HG03571 (cell line): ENCODE results near the gene TLE3.

Source experiments
- ATAC-seq: cut with Tn5 transposase; IDR thresholded peaks from one replicate; pipeline ENCODE4 v1.9.1; 2021; ENCODE audit not compliant: unreplicated experiment

Gene TLE3

DNA sequence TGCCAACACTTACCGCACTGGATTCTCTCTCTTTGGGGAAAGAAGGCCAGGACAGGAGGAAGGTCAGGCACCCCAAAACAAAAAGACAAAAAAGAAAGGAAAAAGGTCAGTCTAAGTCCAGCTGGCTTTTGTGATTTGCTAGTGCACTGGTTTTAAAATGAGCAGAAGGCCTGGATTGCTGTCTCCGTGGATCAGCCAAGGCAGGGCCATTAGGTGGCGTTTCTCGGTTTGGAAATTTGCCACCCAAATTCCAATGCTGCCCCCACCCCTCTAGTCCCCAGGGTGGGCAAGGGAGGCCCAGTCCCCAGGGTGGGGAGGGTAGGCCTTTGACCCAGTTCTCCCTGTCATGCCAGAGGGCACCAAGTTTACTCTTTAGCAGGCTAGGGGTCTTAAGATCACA is 33.3 kb downstream of the TLE3 start:
- no peak for ATAC-seq

DNA sequence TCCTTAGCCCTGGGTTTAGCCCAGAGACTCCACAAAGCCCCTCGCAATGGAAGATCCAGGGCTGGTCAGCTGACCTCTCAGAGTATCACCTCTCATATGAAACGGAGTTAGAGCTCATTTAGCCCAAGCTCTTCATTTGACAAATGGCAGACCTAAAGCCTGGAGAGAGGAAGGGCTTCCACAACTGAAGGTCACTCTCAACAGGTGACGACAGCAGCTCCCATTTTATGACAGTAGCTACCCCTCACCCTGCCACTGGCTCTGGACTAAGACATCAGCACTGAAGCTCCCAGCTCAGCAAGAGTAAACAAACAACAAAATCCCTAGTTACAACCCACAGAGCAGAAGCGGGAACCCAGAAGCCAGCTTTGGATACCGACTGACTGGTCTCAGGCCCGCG is 33.7 kb downstream of the TLE3 start:
- ATAC-seq = no peak

DNA sequence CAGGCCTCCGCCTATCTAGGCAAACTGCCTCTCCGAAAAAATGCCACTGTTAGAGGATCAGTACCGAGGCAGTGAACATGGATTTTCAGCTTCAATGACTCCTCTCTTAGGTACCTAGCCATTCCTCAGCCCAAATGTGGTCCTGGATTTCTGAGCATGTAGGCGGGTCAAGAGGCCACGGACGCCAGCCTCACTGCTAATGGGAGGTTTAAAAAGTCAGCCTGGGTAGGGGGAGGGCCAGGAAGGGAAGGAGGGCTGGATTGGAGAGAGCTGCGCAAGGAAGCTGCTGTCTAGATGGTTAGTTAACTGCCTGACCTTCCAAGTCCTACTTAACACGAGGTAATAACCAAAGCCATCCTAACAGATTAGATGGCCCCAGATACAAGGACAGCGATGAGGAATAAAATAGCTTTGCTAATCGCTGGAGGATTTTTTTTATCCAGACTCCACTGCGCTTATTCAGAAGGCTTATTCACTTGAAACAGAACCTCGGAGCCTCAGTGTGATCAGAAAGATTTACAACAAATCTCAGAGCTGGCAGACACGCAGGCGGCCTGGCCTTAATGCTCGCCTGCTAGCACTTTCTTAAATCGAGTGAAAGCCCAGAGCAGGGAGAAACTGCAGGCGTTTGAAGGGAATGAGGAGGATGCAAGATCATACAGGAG is 34.3 kb downstream of the TLE3 start:
- no peak for ATAC-seq

DNA sequence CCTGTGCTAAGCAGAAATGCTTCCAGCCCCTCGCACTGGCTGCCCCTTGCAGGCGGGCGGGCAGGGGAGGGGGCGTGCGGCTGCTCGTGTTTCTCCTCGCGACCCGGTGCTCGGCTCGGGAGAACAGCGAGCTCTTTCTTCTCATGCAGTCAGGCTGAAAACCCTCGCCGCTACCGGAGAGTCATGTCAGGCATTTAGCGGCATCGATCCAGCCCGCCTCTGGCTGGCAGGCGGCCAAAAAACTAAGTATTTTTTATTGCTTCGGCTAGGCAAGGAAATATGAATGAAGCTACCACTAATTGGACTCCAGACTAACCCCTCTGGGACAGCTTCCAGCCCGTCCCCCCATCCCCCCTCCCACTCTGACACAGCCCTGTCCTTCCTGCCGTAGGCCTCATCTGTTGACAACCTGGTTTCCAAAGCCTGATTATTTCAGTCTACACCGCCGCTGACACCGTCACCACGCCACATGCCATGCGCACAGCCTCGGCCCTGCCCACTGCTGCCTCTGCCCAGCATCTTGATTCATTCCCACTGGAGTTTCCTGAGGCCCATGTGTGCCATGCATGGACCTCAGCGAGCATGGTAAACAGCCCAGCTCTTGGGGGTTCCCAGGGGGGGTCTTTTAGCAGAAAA is 35.3 kb downstream of the TLE3 start:
- no peak for ATAC-seq

DNA sequence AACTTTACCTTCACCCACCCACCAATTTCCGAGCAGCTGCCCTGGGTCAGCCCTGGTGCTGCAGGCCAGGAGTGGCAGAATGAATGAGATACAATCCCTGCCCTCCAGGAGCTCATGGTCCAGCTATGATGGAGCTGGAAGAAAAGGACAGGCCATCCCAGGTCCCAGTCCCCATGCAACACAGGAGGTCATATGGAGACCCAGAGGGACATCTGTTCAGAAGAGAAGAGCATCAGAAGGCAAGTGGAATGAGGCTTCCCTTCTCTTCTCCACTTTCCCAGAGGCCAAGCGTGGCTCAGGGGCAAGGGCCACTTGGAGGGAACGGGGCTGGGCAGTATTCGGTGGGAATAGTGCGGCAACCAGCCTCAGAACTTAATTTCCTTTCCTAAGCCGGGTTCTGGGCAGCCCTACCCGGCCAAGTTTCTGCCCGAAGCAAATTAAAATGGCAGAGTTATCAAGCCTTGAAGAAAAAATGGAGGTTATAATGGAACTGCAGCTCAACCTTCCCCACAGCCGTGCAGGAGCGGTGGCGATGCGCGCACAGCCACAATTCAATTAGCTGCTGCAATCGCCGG is 35.9 kb downstream of the TLE3 start:
- no peak for ATAC-seq

DNA sequence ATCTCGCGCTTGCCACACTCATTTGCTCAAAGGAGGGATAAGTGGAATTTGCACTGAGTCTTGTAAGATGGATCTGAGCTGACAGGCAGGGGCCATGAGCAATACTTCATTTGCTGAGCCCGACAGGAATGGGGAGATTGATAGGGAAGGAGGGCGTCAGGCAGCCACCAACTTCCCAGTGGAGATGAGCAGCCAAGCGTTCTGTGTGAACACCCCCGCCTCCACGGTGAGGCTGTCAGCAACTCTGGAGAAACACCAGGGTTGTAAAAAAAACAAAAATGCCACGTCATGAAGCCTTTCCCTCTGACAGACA is 36.8 kb downstream of the TLE3 start:
- no peak for ATAC-seq

DNA sequence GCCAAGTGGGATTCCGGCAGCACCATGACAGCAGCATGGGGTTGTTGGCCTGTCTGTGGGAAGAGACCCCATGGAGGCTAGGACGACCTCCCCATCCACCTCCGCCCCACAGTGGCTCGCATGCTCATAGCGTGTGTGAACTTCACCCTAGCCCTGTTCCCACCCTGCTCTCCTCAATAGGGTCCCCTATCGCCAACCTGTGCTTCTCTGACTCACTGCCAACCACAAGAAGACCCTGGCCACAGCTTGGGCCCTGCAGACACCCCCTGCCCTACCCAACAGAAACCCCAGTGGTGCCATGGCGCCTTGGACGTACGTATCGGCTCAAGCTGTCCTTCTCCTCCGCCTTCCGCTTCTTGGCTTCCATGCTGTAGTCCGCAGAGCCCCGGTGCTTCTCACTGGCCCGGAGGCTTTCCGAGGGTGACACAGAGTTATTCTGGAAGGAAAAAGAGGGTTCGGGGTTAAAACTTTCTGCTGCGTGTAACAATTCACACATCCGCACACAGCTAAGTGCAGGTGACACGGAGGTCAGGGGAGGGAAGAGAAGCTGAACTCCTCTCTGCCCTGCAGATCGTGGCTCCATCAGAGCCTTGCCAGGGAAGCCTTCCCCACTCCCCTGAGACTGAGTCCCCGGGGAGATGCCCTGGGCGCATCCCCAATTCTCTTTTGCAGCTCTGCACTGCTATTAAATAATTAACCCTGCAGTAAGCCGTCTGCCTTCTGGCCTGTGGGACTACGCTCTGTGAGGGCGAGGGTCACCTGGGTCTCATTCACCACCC is 37.3 kb downstream of the TLE3 start:
- no peak for ATAC-seq

DNA sequence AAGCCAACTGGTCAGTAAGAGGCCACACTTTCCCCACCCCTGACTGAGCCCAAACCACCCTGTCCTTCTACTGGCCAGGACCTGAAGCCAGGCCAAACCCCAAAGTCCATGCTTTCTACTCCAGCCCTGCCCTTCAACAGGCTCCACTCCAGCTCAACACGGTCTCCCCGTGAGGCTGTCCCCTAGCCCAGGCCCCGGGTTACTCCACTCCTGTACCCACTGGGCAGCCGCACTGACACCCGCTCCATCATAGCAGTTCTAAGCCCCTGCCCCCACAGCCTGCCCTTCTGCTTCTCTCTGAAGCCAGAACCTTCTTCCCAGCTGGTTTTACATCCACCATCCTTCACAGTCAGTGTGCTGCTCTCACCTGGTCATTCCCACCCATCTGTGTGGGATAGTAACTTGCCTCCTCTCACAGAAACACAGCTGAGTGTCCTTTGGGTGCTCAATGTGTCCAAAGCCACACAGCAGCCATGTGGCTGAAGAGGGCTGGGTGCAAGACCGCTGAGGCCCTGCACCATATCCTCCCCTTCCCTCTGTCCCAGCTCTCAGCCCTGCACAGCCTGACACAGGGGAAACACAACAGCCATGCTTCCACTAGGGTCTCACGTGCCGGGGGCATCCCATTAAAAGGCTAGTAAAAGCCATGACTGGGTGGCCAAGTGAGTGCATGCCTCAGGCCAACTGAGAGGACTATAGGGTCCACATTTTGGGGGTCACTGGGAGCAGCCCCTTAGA is 38.1 kb downstream of the TLE3 start:
- ATAC-seq = no peak

DNA sequence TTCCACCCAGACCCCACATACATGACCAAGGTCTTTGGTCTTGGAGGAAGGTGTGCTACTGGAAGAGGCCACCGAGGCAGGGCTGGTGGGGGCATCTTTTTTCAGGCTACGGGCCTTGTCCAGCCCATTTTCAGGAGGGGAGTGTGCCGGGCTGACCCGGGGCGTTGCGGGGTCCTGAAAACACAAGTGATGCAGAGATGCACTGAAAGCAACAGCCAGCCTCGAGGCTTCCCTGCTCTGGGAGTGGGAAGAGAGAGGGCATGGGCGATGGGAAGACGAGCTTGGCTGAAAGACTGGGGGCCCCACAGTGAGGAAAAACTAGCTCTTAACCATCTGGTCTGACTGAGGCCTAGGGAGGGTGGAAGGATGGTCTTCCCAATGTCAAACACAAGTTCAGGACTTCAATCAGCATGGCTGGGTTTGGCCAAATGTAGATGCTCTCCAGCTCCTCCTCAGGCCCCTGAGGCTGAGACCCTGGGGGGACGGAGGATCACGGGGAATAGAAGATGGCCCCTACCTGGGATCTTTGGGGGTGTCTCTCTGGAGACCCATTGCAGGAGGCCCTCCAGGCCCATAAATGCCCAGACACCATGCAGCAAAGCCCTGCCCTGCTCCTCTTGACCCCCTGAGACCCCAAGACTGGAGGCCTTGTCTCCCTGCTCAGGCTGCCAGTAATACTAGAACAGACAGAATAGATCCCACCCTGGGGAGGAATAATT is 38.9 kb downstream of the TLE3 start:
- no peak for ATAC-seq

DNA sequence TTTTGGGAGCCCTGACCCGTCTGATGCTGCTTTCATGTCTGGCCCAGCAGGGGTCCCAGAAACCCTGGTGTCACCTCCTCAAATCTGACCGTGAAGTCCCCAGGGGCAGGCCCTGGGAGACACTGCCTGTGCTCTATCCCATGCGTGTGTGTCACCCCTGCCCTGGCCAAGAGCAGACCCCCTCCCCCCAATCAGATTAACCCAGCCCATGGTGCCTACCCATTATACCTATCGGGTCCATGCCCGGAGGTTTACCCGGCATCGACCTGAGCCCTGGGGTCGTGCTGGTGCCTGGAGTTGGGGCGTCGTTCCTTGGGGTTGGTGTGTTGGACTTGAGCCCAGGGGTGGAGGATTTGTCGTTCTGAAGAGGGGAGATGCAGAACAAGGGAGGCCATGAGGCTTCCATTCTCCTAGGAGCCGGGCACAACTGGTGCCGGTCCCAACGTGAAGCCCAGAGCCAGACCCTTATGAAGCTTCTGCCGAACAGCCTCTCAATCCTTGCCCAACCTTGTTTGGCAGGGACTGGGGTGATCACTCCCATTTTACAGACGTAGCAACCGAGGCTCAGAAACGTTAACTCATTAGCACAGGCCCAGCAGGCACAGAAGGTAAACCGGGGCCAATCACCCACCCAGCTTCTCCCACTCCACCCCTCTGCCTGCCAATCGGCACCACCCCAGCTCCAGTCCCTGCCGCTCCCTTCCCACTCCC is 39.6 kb downstream of the TLE3 start:
- ATAC-seq = no peak

DNA sequence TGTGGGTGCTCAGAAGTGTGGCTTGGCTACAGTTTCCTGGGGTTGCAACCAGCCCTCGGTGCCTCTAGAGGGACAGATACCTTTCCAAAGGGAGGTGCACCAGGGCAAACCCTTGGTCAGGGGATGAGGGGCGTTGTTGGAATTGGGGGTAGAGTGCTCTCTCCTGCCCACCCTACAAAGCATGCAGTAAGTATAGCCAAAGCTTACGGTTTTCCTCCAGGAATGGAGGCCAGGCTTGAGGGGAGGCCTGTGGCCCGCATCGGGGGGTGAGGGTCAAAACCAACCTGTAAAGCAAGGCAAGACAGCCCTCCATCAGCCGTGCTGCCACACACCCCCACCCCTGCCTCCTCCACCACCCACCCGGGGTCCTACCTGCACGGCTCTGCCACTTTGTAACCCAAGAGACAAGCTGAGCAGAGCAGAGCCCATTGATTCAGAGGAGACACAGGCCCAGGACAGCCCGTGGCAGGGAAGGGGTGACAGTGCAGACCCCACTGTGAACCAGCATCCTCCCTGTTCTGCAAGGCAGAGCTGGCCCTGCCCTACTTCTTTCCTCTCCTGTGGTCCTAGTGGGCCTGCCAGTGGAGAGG is 41.5 kb downstream of the TLE3 start:
- no peak for ATAC-seq

DNA sequence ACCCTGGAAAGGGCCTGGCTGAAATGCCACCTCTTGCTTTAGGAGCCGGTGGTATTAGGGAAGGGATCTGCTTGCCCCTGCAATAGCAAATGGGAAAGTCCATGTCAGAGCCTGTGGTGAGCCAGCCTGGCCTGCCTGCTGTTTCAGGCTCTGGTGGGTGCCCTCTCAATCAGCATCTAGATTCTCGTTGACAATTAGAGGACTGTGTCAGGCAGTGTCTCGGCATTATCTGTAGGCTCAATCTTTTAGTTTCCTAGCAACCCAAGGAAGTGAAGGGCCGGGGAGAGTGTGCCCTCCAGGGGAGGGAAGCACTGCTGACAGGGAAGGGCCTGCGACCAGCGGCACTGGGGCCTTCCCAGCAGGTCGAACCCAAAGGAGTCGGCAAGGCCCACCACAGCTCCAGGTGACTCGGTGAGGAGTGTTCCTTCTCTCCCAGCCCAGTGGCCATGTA is 42.1 kb downstream of the TLE3 start:
- no peak for ATAC-seq

DNA sequence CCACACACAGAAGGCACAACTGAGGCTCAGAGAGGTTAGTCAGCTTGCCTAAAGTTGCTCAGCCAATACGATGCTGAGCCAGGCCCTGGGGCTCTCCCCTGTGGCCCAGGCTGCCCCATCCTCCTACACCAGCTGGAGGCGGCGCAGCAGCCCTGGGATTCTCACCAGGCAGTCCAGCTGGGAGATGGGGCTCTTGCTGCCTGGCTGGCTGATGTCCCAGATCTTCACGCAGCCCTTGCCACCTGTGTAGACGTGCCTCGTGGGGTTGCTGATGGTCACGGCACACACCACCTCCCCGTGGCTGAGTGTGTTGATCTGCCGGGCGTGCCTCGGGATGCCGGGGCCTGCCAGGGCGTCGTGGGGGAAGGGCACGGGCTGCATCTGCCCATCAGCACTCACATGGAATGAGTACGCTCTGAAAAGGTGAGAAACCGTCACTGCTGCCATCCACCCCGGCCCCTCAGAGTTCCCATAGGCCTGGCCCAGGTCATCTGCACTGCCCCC is 42.8 kb downstream of the TLE3 start:
- ATAC-seq = no peak

DNA sequence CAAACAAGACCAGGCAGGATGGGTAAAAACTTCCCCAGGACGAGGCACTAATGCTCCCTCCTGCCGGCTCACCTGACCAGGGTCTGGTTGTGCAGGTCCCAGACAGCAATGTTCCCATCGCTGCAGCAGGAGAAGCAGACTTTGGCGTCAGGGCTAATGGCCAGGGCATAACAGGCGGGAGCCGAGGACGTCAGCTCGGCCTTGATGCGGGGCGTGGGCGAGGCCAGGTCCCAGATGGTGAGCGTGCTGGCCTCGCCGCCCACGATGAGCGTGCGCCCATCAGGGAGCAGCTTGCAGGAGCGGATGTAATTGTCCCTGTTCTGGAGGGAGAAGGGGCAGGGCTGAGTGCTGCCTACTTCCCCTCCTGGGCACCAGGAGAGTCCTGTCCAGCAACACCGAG is 43.4 kb downstream of the TLE3 start:
- ATAC-seq = no peak

DNA sequence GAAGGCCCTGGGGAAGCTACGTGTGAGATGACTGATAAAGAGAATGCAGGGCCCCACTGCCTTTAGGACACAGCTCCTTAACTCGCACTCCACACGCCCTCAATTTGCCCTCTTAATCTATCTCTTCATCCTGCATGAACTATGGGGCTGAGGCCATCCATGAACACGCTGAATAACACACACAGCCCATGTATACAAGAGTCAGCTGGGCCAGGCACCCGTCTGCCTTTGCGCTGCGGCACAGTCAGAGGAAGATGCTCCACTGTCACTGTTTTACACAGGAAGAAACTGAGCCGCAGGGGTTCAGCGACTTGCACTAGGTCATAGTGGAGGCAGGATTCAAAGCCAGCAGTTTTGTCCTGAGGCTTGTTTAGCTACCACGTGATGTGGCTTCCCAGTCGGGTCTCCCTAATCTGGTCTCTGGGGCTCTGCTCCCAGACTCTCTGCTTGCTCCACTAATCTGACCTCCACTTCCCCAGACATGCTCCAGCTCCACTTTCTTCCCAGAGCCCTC is 43.9 kb downstream of the TLE3 start:
- no peak for ATAC-seq

DNA sequence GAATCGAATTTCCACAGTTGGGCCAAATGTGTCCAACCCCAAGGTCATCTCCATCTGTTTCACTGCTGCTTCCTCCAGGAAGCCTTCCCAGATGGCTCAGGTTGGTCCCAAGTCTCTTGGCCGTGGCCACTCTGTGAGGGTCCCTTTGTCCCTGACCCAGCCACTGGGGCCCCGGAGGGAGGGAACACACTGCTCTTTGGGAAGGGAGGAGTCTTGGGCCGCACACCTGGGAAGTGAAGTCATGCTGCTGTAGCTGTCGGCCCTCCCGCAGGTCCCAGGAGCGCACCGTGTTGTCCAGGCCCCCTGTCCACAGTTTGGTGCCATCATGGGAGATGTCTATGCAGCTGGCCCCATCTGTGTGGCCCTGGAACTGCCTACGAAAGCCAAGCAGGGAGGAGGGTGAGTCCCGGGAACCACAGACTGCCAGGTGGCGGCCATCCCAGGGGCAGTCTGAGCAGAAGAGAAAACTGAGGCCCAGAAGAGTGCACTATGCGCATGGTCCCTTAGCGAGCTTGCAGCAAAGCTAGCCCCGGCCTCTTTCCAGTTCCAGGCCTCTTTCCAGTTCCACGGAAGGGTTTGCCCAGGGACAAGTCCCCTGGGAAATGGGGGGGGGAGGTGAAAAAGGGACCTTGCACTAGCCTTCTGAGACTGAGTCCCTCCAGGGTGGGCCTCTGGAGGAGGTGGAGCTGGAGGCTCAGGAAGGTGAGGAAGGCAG is 44.6 kb downstream of the TLE3 start:
- ATAC-seq = no peak

DNA sequence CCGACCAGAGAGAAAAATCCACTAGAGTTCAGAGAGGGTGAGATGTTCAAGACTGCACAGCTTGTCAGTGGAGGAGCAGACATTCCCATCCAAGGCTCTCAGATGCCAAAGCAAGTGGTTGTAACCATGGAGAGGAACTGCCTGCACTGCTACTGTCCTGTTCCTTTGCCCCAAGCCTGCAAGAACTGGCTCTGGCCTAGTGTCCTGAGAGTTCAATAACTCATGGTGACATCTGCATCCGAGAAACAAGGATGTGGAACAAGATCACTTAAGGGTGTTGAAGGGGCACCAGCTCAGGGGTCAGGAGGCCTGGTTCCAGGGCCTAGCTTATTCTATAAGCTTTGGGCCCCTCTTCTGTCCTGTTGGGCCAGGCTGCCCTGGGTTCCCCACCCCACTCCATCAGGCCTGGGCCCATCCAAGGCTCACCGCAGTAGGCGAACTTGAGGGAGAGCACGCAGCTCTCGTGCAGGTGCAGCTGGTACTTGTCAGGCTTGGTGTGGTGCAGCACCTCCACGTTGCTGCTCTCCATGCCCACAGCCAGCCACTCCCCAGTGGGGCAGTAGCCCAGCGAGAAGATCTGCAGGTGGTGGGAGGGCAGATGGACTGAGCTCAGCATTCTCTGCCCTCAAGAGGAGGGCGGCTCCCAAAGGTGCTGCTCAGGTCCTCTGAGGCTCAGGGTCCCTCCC is 45.6 kb downstream of the TLE3 start:
- no peak for ATAC-seq

DNA sequence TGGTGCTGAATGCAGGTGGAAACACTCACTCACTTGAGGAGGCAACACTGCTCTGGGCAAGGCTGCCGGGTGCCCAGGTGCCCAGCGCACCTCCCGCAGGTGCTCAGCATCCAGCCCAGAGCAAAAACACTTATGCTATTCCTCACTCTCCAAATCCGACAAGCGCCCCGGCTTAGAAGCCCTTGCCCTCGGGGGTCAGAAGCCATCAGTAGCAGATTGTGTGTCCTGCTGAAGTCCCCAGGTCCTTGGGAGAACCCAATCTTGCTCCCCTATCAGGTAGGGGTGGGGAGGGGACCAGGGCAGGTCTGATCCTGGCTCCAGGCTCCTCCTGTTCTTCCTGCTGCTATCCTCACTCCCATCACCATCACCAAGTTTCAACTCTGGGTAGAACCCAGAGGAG is 46.7 kb downstream of the TLE3 start:
- no peak for ATAC-seq
